ENCODE results near the gene CCDC116.
A peak's percentile ranks its signal among the peaks of the same experiment; 100 is the strongest.
"Not testable (repeated sequence)": the region's sequence is repeated elsewhere in the genome, so short reads cannot be mapped to it uniquely, and the experiment has no call there.

The CCDC116 gene

DNA sequence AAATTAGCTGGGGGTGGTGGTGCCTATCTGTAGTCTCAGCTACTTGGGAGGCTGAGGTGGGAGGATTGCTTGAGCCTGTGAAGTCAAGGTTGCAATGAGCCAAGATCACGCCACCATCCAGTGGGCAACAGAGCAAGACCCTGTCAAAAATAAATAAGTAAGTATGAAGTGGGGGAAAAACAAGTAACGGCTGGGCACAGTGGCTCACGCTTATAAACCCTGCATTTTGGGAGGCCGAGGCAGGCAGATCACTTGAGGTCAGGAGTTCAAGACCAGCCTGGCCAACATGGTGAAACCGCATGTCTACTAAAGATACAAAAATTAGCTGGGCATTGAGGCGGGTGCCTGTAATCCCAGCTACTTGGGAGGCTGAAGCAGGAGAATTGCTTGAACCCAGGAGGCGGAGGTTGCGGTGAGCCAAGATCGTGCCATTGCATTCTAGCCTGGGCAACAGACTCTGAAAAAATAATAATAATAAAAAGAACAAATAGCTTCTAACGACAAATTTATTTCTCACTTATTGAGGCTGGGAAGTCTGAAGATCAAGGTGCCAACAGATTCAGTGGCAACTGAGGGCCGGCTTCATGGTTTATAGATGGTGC lies 22.9 kb upstream of the CCDC116 start:
- not testable (repeated sequence) for DNase-seq

DNA sequence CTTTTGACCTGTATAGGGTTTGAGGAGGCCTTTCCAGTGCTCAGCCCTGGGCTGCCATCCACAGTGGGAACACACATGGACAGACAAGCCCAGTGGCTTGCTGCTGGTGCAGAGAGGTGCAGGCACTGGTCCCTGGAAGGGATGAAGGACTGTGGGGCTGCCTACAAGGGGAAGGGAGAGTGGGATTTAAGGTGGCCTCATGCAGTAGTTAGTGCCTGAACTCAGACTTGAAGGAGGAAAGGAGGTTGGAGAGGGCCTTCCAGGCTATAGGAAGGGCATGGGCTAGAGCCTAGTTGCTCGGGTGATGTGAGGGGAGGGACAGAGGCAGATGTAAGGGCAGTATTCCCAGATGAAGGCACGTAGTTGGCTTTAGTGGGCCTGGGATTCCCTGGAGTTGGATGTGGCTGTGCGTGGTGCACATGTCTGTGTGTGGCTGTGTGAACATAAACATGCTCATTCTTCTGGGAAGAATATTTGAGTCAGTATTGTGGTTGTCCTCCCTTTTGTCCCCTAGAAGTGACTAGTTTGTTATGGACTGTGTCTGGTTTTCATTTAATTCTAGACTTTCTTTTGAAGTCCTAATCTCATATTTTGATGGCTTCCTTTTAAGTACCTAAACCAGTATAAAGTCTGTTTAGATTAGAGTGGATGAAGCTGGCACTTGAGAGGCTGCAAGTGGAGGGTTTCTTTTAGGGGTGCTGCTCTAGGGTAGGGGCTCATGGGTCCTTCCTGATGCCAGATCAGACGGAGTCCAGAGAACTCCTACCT lies 21.2 kb upstream of the CCDC116 start:
- DNase-seq = no peak

DNA sequence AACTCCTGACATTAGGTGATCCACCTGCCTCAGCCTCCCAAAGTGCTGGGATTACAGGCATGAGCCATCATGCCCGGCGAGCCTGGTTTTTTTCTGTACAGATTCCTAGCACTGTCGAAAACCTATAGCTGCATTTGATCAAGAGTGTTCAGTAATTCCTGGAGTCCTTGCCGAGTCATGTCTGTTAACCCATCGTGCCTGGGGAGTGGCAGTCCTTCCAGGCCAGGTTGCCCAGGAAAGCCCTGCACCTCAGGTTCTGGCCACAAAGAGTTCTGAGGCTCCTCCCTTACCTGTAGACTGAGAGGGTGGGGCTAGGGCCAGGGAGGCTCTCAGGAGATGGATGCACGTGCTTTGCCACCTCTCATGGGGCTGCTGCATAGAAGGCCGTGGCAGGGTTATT lies 19.7 kb upstream of the CCDC116 start:
- no peak for DNase-seq

DNA sequence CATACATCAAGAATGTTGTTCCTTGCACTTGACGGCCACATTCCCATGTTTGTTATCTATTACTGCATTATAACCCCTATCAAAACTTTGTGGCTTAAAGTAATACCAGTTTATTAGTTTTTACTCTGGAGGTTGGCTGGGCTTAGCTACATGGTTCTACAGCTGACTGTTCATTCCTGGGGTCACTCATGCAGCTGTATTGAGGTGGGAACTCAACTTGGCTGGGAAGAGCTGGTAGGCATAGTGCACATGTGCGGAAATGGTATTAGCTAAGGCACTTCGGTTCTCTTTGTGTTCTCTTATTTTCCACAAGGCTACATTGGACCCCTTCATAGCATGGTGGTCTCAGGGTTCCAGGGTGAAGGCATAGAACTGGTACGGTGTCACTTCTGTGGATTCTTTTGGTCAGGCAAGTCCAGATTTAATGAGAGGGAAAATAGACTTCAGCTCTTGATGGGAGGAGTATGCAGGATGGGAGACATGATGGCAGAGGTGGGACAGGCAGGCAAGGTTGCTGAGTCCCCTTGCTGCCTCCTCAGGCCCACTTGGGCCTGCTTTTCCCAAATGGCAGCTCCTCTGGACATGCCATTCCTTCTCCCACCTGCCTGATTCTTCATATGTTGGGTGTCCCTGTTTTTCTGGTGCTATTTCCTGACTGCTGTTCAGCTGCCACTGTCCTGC lies 18.9 kb upstream of the CCDC116 start:
- DNase-seq = no peak

DNA sequence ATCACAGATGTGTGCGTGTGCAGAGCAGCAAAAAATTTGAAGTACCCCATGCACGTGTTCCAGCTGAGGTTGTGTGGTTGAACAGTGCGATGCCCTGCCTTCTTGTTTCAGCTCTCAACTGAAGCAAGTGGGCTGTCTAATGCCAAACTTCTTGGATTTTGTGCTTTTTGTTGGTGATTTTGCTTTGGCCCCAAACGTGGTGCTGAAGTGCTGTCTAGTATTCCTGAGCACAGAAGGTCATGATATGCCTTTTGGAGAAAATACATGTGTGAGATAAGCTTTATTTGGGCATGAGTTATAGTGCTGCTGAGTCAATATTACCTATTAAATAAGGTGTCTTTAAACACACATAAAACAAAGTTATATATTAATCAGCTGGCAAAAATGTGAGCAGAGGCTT lies 16.8 kb upstream of the CCDC116 start:
- DNase-seq = no peak

DNA sequence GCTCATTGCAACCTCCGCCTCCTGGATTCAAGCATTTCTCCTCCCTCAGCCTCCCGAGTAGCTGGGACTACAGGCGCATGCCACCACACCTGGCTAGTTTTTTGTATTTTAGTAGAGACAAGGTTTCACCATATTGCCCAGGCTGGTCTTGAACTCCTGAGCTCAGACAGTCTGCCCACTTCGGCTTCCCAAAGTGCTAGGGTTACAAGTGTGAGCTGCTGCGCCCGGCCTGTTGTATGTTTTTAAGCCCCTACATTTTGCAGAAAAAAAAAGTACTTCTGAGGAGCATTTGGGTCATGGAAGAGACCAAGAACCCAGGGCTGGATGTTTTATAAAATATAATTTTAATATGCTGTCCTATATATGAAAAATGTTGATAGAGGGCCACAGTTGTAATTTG lies 15.2 kb upstream of the CCDC116 start:
- DNase-seq = not testable (repeated sequence)

DNA sequence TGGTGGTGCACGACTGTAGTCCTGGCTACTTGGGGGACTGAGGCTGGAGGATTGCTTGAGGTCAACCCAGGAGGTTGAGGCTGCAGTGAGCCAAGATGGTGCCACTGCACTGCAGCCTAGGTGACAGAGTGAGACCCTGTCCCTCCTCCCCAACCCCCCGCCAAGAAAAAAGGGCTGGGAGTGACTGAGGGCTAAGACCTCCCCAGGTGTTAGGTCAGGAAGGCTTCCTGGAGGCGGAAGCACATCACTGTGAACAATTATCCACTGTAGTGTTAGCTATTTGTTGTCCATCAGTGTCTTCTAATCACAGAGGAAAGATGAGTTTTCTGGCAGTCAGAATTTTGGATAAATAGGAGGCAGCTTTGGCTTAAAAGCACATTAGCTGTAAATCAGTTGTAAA lies 11.5 kb upstream of the CCDC116 start:
- no peak for DNase-seq

DNA sequence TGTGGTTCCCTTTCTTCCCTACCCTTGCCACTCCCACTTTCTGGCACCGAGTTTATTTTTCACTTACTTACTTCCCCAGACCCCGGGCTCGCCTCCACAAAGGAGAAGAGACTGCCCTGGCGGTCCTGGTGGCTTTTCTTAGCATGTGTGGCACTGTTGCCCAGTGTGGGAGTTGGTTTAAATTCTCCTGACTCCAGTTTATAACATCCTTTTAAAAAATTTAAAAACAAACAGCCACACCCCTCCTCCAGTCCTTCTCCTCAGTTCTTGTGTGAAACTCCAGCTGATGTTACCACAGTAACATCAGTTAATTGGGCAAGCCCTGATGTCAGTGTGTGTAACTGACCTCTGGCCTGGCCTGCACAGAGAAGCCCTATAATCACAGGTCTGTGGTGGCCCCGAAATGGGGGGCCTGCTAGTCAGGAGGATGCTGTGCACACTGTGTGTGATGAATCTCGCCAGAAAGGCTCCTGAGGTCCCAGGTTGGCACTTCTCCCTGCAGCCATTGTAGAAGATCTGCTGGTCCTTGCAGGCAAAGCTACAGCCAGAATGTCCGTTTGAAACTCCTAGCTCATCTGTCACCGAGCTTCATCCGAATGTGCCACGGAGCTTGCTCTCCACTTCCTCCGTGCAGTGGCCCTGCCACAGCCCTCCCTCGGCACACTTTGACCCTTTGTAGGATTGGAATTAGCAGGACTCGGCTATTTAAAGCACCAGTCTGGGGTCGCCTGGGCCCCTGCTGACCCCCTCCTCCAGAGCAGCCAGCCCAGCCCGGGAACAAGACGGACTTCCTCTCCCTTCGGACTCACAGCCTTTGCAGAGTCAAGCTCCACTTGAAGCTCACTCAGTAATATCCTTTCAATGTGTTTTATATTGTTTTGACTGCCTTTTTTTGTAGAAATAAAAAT lies 10.3 kb upstream of the CCDC116 start:
- no peak for DNase-seq

DNA sequence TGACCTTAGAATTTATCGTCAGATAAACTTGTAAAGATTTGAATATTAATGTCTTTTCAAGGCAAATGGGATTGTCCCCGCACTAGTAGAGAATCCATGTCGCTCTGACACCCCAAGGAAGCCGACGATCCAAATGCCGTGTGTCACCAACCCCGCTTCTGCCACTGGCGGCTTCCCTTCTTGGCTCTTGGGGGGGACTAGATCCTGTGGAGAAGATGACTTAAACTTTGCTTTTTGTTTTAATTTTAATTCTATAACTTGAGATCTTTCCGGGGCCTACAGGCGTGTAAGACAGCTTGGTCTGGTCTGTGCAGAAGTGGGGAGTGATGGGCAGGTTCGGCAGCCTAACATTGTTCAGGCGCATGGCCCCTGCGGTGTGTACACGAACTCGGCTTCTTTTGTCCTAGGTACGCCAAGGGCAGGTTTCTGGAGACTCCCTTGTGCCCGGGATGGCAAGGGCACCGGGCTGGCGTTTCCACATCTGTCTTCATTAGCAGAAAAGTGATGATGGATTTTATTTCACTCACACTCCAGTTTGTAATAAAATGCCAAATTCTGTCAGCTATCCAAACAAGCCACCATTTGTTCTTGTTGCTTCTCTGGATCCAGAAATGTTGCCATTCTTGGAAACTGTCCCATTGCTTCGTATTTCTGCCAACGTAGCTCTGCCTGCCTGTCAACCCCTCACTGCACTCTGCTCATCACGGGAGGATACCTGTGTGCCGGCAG lies 9.5 kb upstream of the CCDC116 start:
- no peak for DNase-seq

DNA sequence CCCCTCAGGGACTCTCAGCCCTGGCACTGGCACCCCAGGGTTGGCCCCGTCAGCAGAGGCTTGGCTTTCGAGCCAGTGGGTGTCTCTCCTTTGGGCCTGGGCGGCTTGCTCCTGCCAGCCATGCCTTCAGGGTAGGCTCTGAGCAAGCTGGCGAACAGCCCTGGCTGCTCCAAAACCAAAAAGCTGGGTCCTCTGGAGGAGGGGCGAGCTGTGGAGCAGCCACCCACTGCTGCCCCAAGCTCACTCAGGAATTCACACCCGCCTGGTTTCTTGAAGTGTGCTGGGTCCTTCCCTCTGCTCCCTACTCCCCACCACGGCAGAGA lies 9.0 kb upstream of the CCDC116 start:
- no peak for DNase-seq

DNA sequence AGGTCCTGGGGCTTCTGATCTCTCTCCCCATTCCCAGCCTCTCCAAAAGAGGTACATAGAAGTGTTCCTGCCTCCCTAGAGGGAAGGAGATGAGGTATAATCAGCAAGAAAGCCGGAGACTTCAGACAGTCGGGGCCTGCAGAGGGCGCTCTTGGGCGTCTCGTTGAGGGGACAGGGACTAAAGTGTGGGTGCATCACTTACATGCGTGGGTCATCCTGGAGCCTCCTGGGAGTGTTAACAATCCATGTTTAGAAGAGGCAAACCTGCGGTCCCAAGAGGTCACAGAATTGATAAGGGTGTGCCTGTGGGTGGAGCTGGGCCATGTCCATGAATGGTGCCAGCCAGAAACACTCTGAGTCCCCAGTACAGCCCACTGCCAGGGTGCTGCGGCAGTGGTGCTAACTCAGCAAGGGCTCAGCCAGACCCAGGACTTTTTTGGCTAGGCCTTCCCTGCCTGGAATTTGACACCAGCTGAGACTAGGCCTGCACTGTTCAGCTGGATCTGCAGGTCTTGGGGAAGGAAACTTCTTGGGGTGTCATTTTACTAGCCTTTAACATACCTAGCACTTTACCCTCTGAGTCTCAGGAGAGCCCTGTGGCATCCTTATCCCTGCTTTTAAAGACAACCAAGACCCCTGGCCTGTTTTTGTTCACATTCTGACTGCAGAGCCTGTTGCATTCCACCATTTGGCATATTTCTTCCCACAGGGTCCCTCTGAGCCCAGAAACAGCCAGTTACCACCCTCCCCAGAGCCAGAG lies 8.3 kb upstream of the CCDC116 start:
- no peak for DNase-seq

DNA sequence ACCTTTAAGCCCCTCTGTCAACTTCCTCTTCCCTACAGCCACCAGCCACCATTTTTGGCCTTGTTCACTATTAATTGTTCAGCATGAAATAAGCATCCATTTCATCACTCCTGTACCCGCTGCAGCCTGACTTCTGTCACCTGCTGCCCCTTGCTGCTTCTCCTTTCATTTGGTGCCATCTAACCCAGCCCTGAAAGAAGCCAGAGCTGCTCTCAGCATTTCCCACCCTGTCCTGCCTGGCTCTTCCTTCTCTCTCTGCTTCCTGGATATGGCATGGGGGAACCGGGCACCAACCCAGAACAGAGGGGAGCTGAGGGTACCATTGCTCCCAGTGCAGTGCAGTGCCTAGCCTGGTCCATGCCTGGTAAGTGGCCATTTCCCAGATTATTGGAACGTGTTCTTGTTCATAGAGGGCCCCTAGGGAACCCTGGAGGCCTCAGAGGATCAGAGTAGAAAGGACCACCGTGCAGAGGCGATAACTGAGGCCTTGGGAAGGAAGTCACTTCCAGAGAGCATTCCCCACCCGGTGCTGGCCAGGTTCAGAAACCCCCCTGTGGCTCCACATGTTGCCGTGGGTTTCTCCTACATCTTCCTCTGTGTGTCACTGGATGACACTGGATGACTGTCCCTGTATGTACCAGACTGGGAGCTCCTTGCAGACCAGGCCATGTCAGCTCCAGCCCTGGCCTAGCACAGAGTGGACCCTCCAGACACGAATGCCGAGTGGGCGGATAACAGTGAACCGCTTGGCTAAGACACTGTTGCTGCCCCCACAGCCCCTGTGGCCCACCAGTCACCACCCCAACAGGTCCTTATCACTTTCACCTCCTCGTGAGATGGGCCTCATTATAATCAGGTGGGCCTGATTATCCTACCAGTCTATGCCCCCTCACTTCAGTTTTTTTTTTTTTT lies 7.4 kb upstream of the CCDC116 start:
- DNase-seq = no peak

DNA sequence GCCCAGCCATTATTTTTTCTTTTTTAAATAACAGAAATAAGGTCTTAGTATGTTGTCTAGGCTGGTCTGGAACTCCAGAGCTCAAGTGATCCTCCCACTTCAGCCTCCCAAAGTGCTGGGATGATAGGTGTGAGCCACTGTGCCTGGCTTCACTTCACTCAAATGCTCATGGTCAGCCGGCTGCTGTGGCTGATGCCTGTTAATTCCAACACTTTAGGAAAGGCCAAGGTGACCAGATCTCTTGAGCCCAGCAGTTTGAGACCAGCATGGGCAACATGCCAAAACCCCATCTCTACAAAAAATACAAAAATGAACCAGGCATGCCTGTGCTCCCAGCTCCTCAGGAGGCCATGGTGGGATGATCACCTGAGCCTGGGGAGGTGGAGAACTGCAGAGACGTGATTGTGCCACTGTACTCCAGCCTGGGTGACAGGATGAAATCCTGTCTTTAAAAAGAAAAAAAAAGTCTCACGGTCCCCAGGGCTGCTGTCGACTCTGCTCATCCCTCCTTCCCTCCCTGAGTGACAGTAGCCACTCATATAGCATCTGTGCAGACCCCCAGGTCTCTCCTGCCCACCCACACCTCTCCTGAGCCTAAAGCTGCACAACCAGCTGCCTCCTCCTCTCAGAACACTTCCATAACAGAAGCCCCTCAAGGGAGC lies 6.4 kb upstream of the CCDC116 start:
- no peak for DNase-seq

DNA sequence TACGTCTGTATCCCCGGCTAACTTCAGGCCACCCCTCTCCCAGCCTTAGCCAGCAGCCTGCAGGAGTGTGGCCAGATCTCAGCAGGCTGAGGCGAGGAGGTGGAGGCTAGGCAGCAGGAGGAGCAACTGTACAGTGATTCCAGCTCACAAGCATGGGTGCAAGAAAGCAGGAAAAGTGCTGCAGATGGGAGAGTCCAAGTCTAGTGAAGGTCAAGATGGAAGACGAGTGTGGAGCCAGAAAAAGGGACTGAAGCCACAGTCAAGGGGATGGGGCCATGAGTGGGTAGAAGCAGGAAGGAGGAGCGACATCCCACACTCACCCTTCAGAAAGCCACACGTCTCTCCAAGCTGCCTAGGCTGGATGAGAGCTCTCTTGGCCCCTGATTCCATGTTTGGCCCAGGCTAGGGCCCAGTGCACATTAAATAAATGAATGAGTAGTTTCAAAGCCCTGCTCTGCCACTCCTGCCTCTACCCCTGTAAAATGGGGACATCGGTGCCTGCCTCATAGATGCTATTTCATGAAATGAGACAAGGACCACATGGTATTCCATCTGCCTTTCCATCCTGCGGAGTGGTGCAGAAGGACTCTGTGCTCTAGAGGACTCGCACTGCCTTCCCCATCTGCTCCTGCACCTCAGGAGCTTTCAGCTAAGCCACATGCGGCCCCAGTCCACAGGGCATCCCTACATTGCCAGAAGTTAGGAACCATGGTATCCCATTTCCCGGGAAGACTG lies 5.7 kb upstream of the CCDC116 start:
- DNase-seq = no peak

DNA sequence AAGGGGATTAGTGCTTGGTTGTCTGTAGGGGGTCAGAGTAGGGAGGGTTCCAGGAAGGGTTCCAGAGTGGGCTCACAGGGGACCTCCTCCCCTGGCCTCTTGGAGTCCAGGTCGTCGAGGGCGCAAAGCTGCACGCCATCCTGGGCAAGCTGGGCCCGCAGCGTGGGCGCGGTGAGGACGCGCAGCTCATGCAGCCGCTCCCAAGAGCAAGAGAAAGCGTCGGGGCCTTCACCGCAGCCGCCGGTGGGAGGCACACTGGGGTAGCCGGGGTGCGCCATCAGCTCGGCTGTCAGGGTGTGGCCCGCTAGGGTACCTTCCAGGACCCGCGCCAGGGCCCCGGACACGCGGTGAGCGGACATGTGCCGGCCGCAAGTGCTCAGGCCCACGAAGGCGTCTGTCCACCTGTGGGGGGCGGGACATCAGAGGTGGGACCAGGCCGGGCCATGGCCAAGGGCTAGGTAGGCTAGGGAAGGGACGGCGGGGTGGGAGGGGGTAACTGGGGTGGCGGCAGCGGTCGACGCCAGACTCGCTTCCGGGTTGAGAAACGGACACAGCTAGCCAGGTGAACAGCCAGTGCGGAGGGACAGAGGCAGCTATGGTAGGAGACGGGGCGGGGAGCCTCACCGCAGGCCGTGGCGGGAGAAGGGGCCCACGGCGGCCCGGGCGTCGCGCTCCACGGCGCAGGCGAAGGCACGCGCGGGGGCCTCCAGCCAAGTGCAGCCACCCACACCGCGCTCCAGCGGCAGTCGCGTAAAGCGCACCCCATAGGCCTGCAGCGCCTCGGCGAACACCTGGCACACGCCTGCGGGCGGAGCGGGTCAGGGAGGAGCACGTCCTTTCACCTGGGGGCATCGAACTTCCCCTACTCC lies 3.9 kb upstream of the CCDC116 start:
- no peak for DNase-seq

DNA sequence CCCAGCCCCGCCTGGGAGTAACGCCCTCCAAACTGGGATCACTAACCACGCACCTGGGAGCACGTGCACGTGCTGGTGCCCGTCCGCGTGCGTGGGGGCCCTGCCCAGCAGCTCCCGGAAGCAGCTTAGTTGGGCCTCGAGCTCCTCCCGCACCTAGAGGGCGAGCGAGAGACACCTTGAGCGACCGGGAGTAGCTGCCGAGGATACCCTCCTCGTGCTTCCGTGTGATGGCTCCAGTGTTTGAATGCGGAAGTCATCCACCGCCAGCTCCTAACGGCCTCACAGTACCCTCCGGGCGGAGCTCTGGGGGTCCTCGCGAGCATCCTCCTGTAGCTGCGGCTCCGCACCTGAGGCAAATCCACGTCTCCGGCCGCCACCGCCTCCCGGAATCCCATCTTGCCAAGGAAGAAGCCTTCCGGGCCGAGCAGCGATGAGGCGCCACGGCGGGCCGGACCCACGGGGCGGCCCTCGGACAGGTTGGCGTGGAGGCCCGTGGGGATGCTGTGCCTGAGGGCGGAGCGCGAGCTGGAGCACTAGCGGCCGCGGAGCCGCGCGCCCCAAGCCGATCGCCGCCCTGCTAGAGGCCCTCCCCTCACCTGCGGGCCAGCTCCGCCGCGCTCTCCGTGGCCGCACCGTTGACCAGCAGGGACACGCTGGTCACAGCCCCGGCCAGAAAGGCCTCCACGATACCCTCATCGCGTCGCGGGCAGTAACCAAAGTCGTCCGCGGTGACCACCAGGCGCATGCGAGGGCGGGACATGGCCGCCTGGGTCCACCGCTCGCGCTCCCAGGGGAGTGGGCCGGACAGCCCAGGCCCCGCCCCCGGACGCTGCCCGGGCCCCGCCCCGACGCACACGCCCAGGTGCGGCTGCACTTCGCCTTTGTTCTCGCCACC lies 3.1 kb upstream of the CCDC116 start, which contains the start of gene YDJC:
YDJC (minus strand) TSS at position 768 of the 895 bp plus-strand sequence; CDS start at position 760, 8 bp downstream.
- DNase-seq = peak; percentile 43

DNA sequence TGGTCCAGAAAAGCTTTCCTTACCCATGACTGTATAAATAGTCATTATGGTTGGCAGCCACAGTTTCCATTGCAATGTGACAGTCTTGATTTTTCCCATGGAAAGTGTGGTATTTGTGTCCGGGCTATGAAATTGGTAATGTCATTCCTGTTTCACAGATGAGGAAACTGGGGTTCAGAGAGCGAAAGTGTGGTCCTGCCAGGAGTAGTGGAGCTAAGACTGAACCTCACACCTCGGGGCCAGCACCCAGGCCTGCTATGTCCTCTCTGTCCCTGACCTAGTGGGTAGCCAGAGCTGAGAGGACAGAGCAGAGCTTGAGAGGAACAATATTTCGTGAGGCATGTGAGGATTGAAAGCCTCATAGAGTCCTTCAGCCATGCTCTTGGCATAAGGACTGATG lies 1.5 kb upstream of the CCDC116 start:
- DNase-seq = no peak
